SK-N-MC (cell line): ENCODE measurements around the gene EPB41L4A.

Source experiments
- EZH2 ChIP-seq: fragments of 200-600 bp; sonication (generic); IDR thresholded peaks from one replicate; pipeline ENCODE4 v1.6.1; 2017; ENCODE audit warnings: antibody characterized with exemption
- FOXP2 ChIP-seq: optimal IDR thresholded peaks from 2 replicates; pipeline ENCODE3; 2011; ENCODE audit warnings: mild to moderate bottlenecking, moderate library complexity; ENCODE audit not compliant: insufficient read depth; ENCODE audit errors: extremely low read length, control extremely low read depth
- POLR2AphosphoS5 ChIP-seq: IDR thresholded peaks from 2 replicates; pipeline ENCODE4 v1.6.1; 2012; ENCODE audit warnings: mild to moderate bottlenecking, low read depth, low read length, borderline replicate concordance

DNA sequence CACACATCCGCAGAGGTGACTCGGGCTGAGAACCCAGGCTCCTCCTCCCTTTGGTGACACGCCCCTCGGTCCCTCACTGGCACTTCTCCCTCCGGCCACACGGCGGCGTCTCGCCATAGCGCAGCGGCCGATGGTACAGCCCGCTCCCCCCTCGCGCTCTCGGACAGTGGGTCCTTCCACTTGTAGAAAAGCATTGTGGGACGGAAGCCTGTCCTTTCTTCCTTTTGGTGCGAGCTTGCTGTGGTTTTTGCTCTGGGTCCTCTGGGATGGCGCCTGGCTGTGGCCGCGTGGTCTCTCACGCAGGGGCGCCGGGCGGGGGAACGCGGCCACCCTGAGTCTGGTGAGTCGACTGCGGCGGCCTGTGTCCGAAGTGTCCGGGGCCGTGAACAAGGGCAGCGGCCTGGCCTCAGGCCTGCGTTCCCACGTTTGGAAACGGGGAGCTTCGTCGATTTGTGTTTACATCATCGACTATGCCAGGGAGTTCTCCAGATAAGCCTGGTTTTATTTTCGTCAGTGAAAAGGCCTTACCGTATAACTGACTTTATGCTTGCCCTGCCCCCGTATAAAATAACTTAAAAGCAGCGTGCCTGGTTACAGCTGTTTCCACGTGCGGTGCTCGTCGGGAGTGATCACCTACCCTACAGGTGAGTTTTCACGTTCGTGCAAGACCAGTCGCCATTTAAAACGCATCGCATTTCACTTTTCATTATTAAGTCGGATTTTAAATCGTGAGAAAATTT, 258.3 kb downstream of the EPB41L4A start:
- peak; percentile 99 for TF ChIP-seq POLR2AphosphoS5
- TF ChIP-seq EZH2: no peak
- peak; percentile 66 for TF ChIP-seq FOXP2
